GM12891 (cell line): Measurements from ENCODE around the gene MAZ.
"Not testable (repeated sequence)": the region's sequence is repeated elsewhere in the genome, so short reads cannot be mapped to it uniquely, and the experiment has no call there.

Experiments used
- DNase-seq: peaks from one replicate; pipeline ENCODE4 v3.0.0; 2011; ENCODE audit warnings: low spot score; ENCODE audit not compliant: insufficient read length
- FAIRE-seq: peaks from 2 replicates; lab custom pipeline; 2011; peaks lifted over from hg19 to GRCh38; lab: Jason Lieb, UNC
- PAX5 ChIP-seq: IDR thresholded peaks from 2 replicates; pipeline ENCODE4 v1.6.1; 2011; ENCODE audit warnings: low read length, moderate library complexity, mild to moderate bottlenecking; ENCODE audit not compliant: insufficient read depth, severe bottlenecking
- POLR2A ChIP-seq: IDR thresholded peaks from 2 replicates; pipeline ENCODE4 v1.6.1; 2011; ENCODE audit warnings: low read depth, low read length, control low read depth
- POLR2AphosphoS5 ChIP-seq: IDR thresholded peaks from 2 replicates; pipeline ENCODE4 v1.6.1; 2011; ENCODE audit warnings: low read depth, low read length, control low read depth
- POU2F2 ChIP-seq: IDR thresholded peaks from 2 replicates; pipeline ENCODE4 v1.6.1; 2011; ENCODE audit warnings: low read depth, mild to moderate bottlenecking, control low read depth, low read length, moderate library complexity
- SPI1 ChIP-seq: IDR thresholded peaks from 2 replicates; pipeline ENCODE4 v1.6.1; 2011; ENCODE audit warnings: low read depth, low read length, control low read depth
- TAF1 ChIP-seq: IDR thresholded peaks from 2 replicates; pipeline ENCODE4 v1.6.1; 2011; ENCODE audit warnings: low read depth, low read length, control low read depth

MAZ gene

DNA sequence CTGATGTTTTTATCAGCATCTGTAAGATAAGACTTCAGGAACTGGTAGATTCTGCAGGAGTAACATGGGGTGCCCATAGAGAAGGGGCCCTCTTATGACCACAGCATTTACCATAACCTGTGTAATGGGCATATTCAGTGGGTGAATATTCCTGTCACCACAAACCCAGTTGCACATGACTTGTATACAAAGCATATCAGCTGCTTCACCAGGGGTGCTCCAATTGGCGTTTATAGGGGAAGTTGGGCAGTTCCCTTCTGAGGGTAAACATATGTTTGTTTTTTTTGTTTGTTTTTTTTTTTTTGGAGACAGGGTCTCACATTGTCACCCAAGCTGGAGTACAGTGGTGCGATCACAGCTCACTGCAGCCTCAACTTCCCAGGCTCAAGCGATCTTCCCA is 39.8 kb upstream of the MAZ start:
- no peak for DNase-seq
- TF ChIP-seq PAX5 (no peak), SPI1 (no peak), TAF1 (no peak), POLR2A (no peak), POLR2AphosphoS5 (no peak), POU2F2 (no peak)
- no peak for FAIRE-seq

- DNase-seq (no peak), FAIRE-seq (no peak)
- TF ChIP-seq POLR2AphosphoS5 (no peak), SPI1 (no peak), TAF1 (no peak), POLR2A (no peak), POU2F2 (no peak), PAX5 (no peak)
Observed at GRCh38 chr16:29767062-29767461, 39.3 kb upstream of the MAZ start.

DNA sequence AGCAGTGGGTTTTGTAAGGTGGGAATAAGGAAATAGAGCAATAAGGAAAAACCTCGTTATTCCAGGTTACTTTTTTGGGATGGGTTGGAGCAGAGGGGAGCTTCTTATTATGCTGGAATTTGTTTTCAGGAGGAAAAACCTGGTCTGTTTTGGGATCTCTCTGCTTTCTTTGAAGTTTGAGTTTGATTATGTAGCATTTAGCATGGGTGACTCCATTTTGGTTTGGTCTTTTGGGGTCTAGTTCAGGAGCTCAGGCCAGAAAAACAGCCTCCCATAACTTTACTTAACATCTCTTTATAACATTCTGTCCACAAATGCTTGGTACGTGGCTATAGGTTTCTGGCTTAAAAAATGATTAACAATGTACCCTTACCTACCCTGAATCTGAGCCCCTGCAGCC is 36.8 kb upstream of the MAZ start:
- no peak for DNase-seq
- no peak for FAIRE-seq
- TF ChIP-seq POLR2AphosphoS5 (no peak), SPI1 (no peak), TAF1 (no peak), POLR2A (no peak), PAX5 (no peak), POU2F2 (no peak)

- FAIRE-seq (no peak), DNase-seq (no peak)
- TF ChIP-seq POU2F2 (no peak), POLR2AphosphoS5 (no peak), POLR2A (no peak), SPI1 (no peak), PAX5 (no peak), TAF1 (no peak)
Observed at GRCh38 chr16:29770250-29770929, 35.9 kb upstream of the MAZ start.

- DNase-seq, FAIRE-seq: not testable (repeated sequence)
Observed at GRCh38 chr16:29772330-29772729, 34.0 kb upstream of the MAZ start.

- no peak for DNase-seq
- FAIRE-seq: no peak
- TF ChIP-seq PAX5: no peak
Observed at GRCh38 chr16:29774730-29775129, 31.6 kb upstream of the MAZ start.

- DNase-seq (no peak), FAIRE-seq (no peak)
- TF ChIP-seq POLR2A (no peak), SPI1 (no peak), POU2F2 (no peak), TAF1 (no peak), PAX5 (no peak), POLR2AphosphoS5 (no peak)
Observed at GRCh38 chr16:29775742-29776408, 30.5 kb upstream of the MAZ start.

DNA sequence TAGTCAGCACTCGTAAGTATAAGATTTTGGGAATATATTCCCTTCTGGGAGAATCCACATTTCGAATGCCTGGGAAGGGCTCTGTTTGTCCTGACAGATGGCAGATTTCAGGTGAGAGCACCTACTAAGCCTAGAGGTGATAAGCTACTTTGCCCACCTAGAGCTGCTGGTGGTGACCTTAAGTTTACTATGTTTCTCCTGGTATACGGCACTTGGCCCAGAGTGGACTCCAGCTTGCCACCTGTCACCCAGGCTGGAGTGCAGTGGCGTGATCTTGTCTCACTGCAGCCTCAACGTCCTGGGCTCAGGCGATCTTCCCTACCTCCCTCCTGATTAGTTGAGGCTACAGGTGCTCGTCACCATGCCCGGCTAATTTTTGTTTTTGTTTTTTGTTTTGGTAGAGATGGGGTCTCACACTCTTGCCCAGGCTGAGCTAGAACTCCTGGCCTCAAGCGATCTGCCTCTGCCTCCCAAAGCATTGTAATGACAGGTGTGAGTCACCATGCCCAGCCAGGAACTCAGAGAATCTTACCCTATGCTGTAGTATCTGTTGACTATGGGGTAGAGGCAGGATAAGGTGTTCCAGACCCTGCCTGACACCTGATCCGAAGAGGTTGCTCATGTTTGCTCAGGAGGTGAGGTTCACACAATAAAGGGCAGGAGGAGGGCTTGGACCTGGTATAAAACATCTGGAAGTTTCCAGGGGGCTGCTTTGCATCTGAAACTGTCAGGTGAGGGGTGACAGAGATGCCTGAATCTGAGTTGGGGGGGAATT is 28.6 kb upstream of the MAZ start, which contains the start of gene ZG16:
TSS of gene ZG16 (plus strand) at position 681 of the 775 bp plus-strand sequence. CDS start 1,011 bp downstream, outside the sequence.
- FAIRE-seq (no peak), DNase-seq (no peak)
- TF ChIP-seq POU2F2 (no peak), POLR2AphosphoS5 (no peak), SPI1 (no peak), POLR2A (no peak), PAX5 (no peak), TAF1 (no peak)

DNA sequence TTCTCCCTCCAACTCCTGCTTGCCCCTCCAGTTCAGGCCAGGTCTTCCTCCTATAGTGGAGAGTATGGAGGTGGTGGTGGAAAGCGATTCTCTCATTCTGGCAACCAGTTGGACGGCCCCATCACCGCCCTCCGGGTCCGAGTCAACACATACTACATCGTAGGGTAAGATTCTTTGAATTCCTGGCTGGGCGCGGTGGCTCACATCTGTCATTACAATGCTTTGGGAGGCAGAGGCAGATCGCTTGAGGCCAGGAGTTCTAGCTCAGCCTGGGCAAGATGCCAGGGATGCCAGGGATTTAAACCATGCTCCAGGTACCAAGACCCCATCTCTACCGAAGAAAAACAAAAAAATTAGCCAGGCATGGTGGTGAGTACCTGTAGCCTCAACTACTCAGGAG is 26.9 kb upstream of the MAZ start:
- no peak for TF ChIP-seq POLR2AphosphoS5
- TF ChIP-seq SPI1: no peak
- no peak for TF ChIP-seq POLR2A
- TF ChIP-seq TAF1: no peak
- TF ChIP-seq PAX5: no peak
- TF ChIP-seq POU2F2: no peak
- FAIRE-seq (no peak), DNase-seq (no peak)

DNA sequence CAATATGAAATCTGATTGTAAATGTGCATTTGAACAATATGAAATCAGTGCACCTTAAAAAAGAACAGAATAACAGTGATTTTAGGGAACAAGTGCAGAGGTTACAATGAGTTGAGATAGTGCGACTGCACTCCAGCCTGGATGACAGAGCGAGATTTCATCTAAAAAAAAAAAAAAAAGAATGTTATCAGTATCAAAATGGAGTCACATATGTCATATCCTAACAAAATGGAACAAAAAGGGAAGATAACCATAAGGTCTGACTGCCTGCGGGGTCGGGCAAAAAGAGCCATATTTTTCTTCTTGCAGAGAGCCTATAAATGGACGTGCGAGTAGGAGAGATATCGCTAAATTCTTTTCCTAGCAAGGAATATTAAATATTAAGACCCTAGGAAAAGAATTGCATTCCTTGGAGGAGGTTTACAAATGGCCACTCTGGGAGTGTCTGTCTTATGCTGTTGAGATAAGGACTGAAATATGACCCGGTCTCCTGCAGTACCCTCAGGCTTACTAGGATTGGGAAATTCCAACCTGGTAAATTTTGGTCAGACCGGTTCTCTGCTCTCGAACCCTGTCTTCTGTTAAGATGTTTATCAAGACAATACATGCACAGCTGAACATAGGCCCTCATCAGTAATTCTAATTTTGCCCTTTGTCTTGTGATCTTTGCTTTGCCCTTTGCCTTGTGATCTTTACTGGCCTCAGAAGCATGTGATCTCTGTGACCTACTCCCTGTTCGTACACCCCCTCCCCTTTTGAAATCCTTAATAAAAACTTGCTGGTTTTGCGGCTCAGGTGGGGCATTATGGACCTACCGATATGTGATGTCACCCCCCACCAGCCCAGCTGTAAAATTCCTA is 23.0 kb upstream of the MAZ start:
- DNase-seq, FAIRE-seq: not testable (repeated sequence)
